IPS-18c (cell line): ENCODE data around the gene ZNF804A.

Experiments used
- H3K4me3 ChIP-seq: 2 replicates; pipeline ENCODE4 v1.7.0; 2013; ENCODE audit warnings: low read depth, mild to moderate bottlenecking, low read length, moderate library complexity; ENCODE audit not compliant: insufficient read depth
- H3K9me3 ChIP-seq: one replicate; pipeline ENCODE4 v1.6.1; 2013; ENCODE audit warnings: mild to moderate bottlenecking, low read length, moderate library complexity; ENCODE audit not compliant: control insufficient read depth, insufficient read depth

ZNF804A gene

GRCh38 chr2:184598002-184598315, 370 bp upstream of the ZNF804A start:
- Histone ChIP-seq H3K4me3 (peak overlapping the region; percentile 61), H3K9me3 (no peaks in the 10 kb centered on the region)

DNA sequence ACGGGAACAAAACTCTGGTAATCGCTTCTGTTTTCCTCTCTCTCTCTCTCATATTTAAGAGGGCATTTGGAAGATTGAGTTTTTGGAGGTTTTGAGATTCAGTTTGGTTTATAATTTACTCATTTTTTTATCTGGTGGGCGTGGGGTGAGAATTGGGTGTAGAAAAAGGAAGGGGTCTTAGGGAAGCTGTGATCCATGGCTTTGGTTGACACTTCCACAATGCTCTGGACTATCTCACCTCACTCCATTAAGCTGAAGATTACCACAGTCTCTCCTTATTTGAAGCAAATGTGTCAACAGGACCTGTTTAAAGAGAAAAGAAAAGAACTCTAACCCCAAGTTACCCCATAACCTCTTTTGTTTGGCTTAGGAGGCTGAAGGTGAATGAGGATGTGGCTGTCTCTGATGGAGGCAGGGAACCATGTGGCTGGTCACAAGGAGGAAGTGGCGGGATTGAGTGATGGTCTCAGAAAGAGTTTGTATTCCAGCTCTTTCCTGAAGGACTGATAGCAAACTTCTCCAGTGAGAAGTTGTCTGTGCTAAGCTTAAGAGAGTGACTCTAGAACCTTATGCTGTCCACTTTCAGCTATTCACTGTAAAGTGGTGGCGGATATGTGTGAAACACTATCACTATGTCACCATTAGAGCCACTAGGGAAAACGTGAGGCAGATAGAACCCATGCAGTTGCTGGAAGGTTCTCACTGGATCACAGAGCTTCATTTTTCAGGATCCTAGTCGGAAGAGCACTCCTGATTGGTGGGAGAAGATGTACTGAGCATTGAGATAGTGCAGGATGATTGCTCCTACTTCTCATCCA, 934 bp downstream of the ZNF804A start:
- H3K9me3 ChIP-seq: no peaks in the 10 kb centered on the region
- H3K4me3 ChIP-seq: peak overlapping the region; percentile 61

DNA sequence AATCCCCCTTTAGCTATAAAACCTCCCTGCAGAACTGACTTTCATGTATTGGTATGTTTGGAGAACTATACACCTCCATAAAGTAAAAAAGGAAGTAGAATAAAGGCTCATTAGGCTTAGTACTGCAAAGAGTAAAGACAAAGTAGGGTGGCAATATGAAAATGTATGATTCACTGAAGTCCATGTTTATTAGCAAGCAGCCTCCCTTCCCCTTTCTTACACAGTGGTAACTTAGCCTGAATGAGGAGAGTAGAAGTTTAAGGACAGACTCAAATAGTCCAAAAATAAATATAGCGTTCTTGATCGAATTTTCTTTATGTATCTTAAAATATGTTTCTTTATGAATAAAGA, 1.5 kb downstream of the ZNF804A start:
- Histone ChIP-seq H3K4me3 (no peak overlapping the region), H3K9me3 (no peaks in the 10 kb centered on the region)

GRCh38 chr2:184602734-184603133, 4.4 kb downstream of the ZNF804A start:
- Histone ChIP-seq H3K4me3 (no peak overlapping the region), H3K9me3 (no peaks in the 10 kb centered on the region)

- no peaks in the 10 kb centered on the region for H3K9me3 ChIP-seq
These were observed 12.6 kb downstream of the ZNF804A start for GRCh38 chr2:184610891-184611290.

GRCh38 chr2:184611361-184612085, 13.2 kb downstream of the ZNF804A start:
- no peak overlapping the region for H3K4me3 ChIP-seq
- H3K9me3 ChIP-seq: no peaks in the 10 kb centered on the region

More at GRCh38 chr2:184610891-184611290, 12.6 kb downstream of the ZNF804A start:
- H3K4me3 ChIP-seq: no peak overlapping the region

GRCh38 chr2:184620367-184620766, 22.0 kb downstream of the ZNF804A start:
- Histone ChIP-seq H3K9me3 (no peaks in the 10 kb centered on the region), H3K4me3 (no peak overlapping the region)

- no peaks in the 10 kb centered on the region for H3K9me3 ChIP-seq
These were observed 26.0 kb downstream of the ZNF804A start for GRCh38 chr2:184624311-184624710.

DNA sequence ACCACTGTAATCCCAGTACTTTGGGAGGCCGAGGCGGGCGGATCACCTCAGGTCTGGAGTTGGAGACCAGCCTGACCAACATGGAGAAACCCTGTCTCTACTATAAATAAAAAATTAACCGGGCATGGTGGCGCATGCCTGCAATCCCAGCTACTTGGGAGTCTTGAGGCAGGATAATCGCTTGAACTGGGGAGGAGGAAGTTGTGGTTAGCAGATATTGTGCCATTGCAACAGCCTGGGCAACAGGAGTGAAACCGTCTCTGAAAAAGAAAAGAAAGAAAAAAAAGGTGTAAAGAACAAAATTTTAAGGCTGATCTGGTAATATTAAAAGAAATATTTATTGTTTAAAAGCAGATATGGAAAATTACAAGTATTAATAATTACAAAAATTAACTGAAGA, 29.7 kb downstream of the ZNF804A start:
- no peak overlapping the region for H3K4me3 ChIP-seq
- no peaks in the 10 kb centered on the region for H3K9me3 ChIP-seq

More at GRCh38 chr2:184624311-184624710, 26.0 kb downstream of the ZNF804A start:
- H3K4me3 ChIP-seq: no peak overlapping the region

DNA sequence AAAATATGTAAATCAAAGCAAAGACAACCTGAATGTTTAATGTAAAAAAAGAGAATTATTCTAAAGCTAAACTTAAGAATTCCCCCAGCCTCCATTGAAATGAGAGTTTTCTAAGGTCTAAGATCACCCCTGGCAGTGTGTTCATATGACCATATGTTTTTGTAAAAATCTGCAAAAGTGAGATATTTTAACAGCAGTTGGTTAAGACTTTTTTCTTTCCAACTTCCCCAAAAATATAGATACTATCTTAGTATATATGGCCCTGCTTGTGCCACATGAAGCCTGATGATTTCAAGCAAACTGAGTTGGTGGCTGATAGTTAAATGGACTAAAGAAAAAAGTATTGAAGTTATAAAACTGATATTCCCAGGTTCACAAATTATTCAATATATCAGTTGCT, 35.4 kb downstream of the ZNF804A start:
- no peaks in the 10 kb centered on the region for H3K9me3 ChIP-seq
- no peak overlapping the region for H3K4me3 ChIP-seq

GRCh38 chr2:184637781-184638180, 39.5 kb downstream of the ZNF804A start:
- no peaks in the 10 kb centered on the region for H3K9me3 ChIP-seq
- H3K4me3 ChIP-seq: no peak overlapping the region

DNA sequence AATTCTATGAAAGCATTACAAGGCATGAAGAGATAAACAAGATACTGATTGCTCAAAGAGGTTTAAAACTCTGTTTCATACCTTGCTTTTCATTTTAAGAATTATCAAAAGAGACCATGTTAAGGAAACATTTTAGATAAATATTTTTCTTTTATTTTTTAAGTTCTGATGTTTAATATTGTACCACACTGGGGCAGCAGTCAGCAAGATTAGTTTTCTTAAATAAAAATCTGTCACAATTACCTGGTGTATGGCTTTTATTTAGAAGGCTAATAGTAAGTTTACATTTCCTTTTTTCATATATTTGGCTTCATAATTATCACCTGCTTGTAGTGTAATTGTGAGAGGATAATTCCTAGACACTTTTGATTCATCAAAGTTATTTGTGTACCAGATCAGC, 46.4 kb downstream of the ZNF804A start:
- Histone ChIP-seq H3K4me3 (no peak overlapping the region), H3K9me3 (no peaks in the 10 kb centered on the region)

DNA sequence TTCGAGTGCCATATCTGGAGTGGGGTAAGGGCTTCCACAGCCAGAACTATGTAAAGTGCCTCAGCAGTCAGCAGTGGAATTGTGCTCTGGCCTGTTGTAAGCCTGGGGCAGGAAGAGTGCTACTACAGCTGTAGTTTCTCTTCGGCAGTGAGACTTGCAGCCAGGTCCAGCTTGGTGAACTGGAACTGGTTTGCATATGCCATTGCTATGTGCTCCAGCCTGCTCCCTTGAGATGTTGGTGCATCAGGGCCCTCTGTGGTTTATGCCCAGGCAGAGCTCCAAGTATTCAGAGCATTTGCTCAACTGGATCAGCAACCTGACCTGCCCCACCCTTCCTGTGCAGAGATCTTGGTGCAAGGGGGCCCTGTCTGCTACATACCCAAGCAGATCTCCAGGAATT, 47.8 kb downstream of the ZNF804A start:
- Histone ChIP-seq H3K9me3 (no peaks in the 10 kb centered on the region), H3K4me3 (no peak overlapping the region)

GRCh38 chr2:184646593-184646992, 48.3 kb downstream of the ZNF804A start:
- Histone ChIP-seq H3K4me3 (no peak overlapping the region), H3K9me3 (no peaks in the 10 kb centered on the region)

DNA sequence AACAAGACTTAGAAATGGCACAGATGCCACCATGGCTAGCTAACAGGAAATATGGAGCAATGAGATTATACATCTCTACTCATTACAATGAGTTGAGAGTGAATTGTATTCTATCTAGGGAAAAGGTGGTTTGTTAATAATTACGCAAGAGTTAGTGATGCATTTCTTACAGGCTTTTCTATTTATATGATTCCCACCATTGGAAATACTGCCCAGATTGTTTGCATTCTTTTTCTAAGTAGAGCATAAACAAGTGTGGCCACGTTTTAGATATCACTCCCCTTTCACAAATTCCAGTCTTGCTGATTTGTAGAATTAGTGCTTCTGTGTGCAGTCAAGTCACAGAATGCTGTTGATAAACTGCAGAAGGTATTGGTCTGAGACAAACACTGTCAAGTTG, 56.6 kb downstream of the ZNF804A start:
- Histone ChIP-seq H3K9me3 (no peaks in the 10 kb centered on the region), H3K4me3 (no peak overlapping the region)

DNA sequence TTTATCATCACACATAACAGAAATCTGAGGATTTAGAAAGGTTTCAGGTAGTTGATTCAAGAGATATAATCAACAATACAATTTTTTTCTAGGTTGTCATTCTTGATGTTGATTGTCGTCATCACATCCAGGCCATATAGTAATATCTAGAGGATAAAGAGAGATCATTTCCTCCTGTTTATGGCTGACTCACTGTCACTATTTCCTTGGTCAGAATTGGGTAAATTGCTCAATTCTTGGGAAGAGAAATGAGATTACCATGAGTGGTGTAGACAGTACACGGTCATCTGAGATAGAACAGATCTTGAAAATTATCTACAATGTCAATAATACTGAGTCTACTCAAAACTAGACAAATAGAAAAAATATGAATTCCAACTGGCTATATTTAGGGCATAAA, 78.8 kb downstream of the ZNF804A start:
- peaks cover 4% of the 10 kb centered on the region for H3K9me3 ChIP-seq
- no peak overlapping the region for H3K4me3 ChIP-seq

DNA sequence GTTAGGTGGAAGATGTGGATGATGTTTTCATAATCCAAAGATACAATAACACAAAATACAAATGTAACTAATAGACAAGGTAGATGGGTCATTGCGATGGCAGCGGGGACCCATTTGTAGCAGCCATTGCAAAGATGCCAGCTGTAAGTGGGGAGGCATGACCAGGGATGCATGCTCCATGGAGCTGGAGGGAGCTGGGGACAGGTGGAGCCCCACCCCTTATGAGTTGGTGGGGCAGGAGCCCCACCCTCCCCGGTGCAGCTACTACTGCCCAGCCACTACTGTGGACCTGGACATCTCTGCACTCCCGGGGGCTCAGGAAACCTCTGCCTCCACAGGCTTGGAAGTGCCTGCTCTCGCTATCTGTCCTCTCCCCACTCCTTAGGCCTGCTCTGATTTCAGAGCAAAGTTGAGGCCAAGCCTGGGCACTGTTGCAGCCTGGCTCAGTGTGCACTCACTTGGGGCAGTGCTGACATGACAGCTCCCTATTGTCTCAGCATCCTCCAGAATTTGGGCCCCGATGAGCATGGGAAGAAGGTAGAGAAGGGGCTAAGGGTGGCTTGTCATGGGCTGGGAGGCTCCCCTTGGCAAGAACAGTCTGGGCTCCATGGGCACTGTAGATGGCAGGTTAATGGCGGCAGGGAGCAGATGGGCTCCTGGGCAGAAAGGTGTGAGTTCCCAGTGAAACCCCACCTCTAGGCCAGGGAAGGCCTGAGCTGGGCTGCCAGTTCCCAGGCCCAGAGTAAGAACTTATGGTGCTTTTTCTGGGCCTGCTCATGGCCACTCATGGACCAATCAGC, 81.1 kb downstream of the ZNF804A start:
- H3K9me3 ChIP-seq: peaks cover 4% of the 10 kb centered on the region
- H3K4me3 ChIP-seq: no peak overlapping the region

DNA sequence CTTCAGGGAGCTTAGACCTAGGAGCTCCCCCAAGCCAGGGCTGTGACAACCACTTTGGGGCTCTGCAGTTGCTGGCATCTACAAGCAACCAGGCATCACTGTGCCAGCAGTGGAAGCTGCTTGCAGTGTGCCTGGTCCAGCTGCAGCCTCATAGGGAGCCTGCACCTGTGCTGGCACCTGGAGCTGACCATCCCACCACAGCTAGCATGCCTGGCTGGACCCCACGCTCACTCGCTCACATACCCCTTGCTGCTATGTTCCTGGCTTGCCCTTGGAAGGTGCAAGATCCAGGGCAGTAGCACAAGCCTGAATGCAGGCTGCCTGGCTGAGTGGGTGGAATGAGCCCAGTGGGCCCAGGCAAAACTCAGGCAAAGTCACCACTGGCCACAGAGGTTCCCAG, 82.5 kb downstream of the ZNF804A start:
- Histone ChIP-seq H3K9me3 (peaks cover 4% of the 10 kb centered on the region), H3K4me3 (no peak overlapping the region)
